Stimulated activated naive CD4-positive, alpha-beta T cell treated with Interleukin-2 at 50 U/mL for 16 hours (primary cell): ENCODE measurements around the gene LOXL1.

Experiments
- DNase-seq: peaks from one replicate; lab custom pipeline; 2025; lab: John Stamatoyannopoulos, UW

Gene LOXL1

GRCh38 chr15:73926219-73927002 lies at the start of gene LOXL1:
LOXL1 (plus strand) TSS chr15:73926462; CDS start chr15:73926784, 322 bp downstream.
- no peak for DNase-seq

- no peak for DNase-seq
These were observed 46.8 kb upstream of the LOXL1 start for GRCh38 chr15:73879426-73879825.

- DNase-seq: no peak
These were observed 44.5 kb upstream of the LOXL1 start for GRCh38 chr15:73881579-73882320.

- DNase-seq: no peak
These were observed 43.4 kb upstream of the LOXL1 start for GRCh38 chr15:73882761-73883419.

- DNase-seq: no peak
These were observed 42.1 kb upstream of the LOXL1 start for GRCh38 chr15:73884159-73884558.

GRCh38 chr15:73885954-73886700 lies 40.1 kb upstream of the LOXL1 start:
- no peak for DNase-seq

GRCh38 chr15:73886717-73887345 lies 39.4 kb upstream of the LOXL1 start:
- DNase-seq: no peak

GRCh38 chr15:73887481-73887880 lies 38.8 kb upstream of the LOXL1 start:
- no peak for DNase-seq

- DNase-seq: no peak
These were observed 37.8 kb upstream of the LOXL1 start for GRCh38 chr15:73888224-73889041.

GRCh38 chr15:73889053-73889761 lies 37.1 kb upstream of the LOXL1 start:
- DNase-seq: no peak

GRCh38 chr15:73889762-73890124 lies 36.5 kb upstream of the LOXL1 start:
- DNase-seq: no peak

- DNase-seq: no peak
These were observed 34.6 kb upstream of the LOXL1 start for GRCh38 chr15:73891328-73892315.

GRCh38 chr15:73892446-73893226 lies 33.6 kb upstream of the LOXL1 start:
- DNase-seq: no peak

- DNase-seq: no peak
These were observed 32.0 kb upstream of the LOXL1 start for GRCh38 chr15:73894133-73894814.

- DNase-seq: peak; percentile 46
These were observed 28.6 kb upstream of the LOXL1 start for GRCh38 chr15:73897441-73898261.
